Left hindlimb (tissue), 1 donor: ENCODE measurements around the gene SUV39H2.
"Not testable (repeated sequence)": the region's sequence is repeated elsewhere in the genome, so short reads cannot be mapped to it uniquely, and the experiment has no call there.

ENCODE experiments used
- DNase-seq: peaks from one replicate; pipeline ENCODE4 v3.0.0-alpha.2; 2018

Gene SUV39H2

GRCh38 chr10:14876764-14877163 lies 1.9 kb upstream of the SUV39H2 start:
- DNase-seq: no peak

GRCh38 chr10:14879124-14879927 lies 660 bp downstream of the SUV39H2 start:
- peak; percentile 53 for DNase-seq

- DNase-seq: no peak
Measured at GRCh38 chr10:14879928-14880193, 1.2 kb downstream of the SUV39H2 start.

- DNase-seq: no peak
Measured at GRCh38 chr10:14880229-14880628, 1.6 kb downstream of the SUV39H2 start.

GRCh38 chr10:14884082-14884481 lies 5.4 kb downstream of the SUV39H2 start:
- DNase-seq: no peak

GRCh38 chr10:14889318-14889717 lies 10.7 kb downstream of the SUV39H2 start:
- no peak for DNase-seq

- no peak for DNase-seq
Measured at GRCh38 chr10:14891151-14891550, 12.5 kb downstream of the SUV39H2 start.

GRCh38 chr10:14904316-14904732 lies 25.7 kb downstream of the SUV39H2 start:
- no peak for DNase-seq

GRCh38 chr10:14904864-14905263 lies 26.2 kb downstream of the SUV39H2 start:
- no peak for DNase-seq

GRCh38 chr10:14905890-14906289 lies 27.2 kb downstream of the SUV39H2 start:
- no peak for DNase-seq

- DNase-seq: no peak
Measured at GRCh38 chr10:14906765-14907164, 28.1 kb downstream of the SUV39H2 start.

GRCh38 chr10:14907591-14907990 lies 28.9 kb downstream of the SUV39H2 start:
- not testable (repeated sequence) for DNase-seq

GRCh38 chr10:14909101-14909500 lies 30.4 kb downstream of the SUV39H2 start:
- no peak for DNase-seq

GRCh38 chr10:14910953-14911352 lies 32.3 kb downstream of the SUV39H2 start:
- DNase-seq: no peak

- no peak for DNase-seq
Measured at GRCh38 chr10:14911801-14912200, 33.1 kb downstream of the SUV39H2 start.

GRCh38 chr10:14916600-14916999 lies 37.9 kb downstream of the SUV39H2 start:
- DNase-seq: no peak

- no peak for DNase-seq
Measured at GRCh38 chr10:14917827-14918226, 39.2 kb downstream of the SUV39H2 start.

GRCh38 chr10:14918964-14919363 lies 40.3 kb downstream of the SUV39H2 start:
- no peak for DNase-seq

GRCh38 chr10:14924013-14924412 lies 45.3 kb downstream of the SUV39H2 start:
- no peak for DNase-seq

- no peak for DNase-seq
Measured at GRCh38 chr10:14925268-14925667, 46.6 kb downstream of the SUV39H2 start.

- DNase-seq: no peak
Measured at GRCh38 chr10:14926061-14926470, 47.4 kb downstream of the SUV39H2 start.

- no peak for DNase-seq
Measured at GRCh38 chr10:14926722-14927416, 48.2 kb downstream of the SUV39H2 start.

- no peak for DNase-seq
Measured at GRCh38 chr10:14930610-14931009, 51.9 kb downstream of the SUV39H2 start.

GRCh38 chr10:14936584-14936983 lies 57.9 kb downstream of the SUV39H2 start:
- no peak for DNase-seq

GRCh38 chr10:14938971-14939370 lies 60.3 kb downstream of the SUV39H2 start:
- not testable (repeated sequence) for DNase-seq
